ENCODE data around the gene UBR3.
"Not testable (repeated sequence)": the region's sequence is repeated elsewhere in the genome, so short reads cannot be mapped to it uniquely, and the experiment has no call there.

Gene UBR3

GRCh38 chr2:169855281-169856258, 28.3 kb downstream of the UBR3 start:
- H3K9ac ChIP-seq (ENCODE audit: low read length); H3K4me1 ChIP-seq (ENCODE audit: control insufficient read depth, insufficient read depth, low read length); H3K36me3 ChIP-seq (ENCODE audit: control insufficient read depth, insufficient read depth, low read length); H3K4me3 ChIP-seq (ENCODE audit: low read length); H3K27ac ChIP-seq (ENCODE audit: low read depth, low read length); H3K27me3 ChIP-seq (ENCODE audit: control insufficient read depth, insufficient read depth, low read length): not testable (repeated sequence)

GRCh38 chr2:169859423-169859822, 32.2 kb downstream of the UBR3 start:
- H3K4me3 ChIP-seq (ENCODE audit: low read length) = no peak overlapping the region
- H3K4me1 ChIP-seq (ENCODE audit: control insufficient read depth, insufficient read depth, low read length) = no peaks in the 10 kb centered on the region
- H3K27ac ChIP-seq (ENCODE audit: low read depth, low read length) = no peak overlapping the region
- no peak overlapping the region for H3K9ac ChIP-seq (ENCODE audit: low read length)
- H3K27me3 ChIP-seq (ENCODE audit: control insufficient read depth, insufficient read depth, low read length) = no peaks in the 10 kb centered on the region
- no peaks in the 10 kb centered on the region for H3K36me3 ChIP-seq (ENCODE audit: control insufficient read depth, insufficient read depth, low read length)

GRCh38 chr2:169860149-169860548, 32.9 kb downstream of the UBR3 start:
- H3K9ac ChIP-seq (ENCODE audit: low read length) = no peak overlapping the region
- no peaks in the 10 kb centered on the region for H3K27me3 ChIP-seq (ENCODE audit: control insufficient read depth, insufficient read depth, low read length)
- H3K4me3 ChIP-seq (ENCODE audit: low read length) = no peak overlapping the region
- H3K36me3 ChIP-seq (ENCODE audit: control insufficient read depth, insufficient read depth, low read length) = no peaks in the 10 kb centered on the region
- H3K27ac ChIP-seq (ENCODE audit: low read depth, low read length) = no peak overlapping the region
- H3K4me1 ChIP-seq (ENCODE audit: control insufficient read depth, insufficient read depth, low read length) = no peaks in the 10 kb centered on the region

GRCh38 chr2:169862816-169863215, 35.6 kb downstream of the UBR3 start:
- H3K9ac ChIP-seq (ENCODE audit: low read length) = no peak overlapping the region
- H3K27ac ChIP-seq (ENCODE audit: low read depth, low read length) = no peak overlapping the region
- H3K4me1 ChIP-seq (ENCODE audit: control insufficient read depth, insufficient read depth, low read length) = no peaks in the 10 kb centered on the region
- H3K4me3 ChIP-seq (ENCODE audit: low read length) = no peak overlapping the region
- H3K27me3 ChIP-seq (ENCODE audit: control insufficient read depth, insufficient read depth, low read length) = no peaks in the 10 kb centered on the region
- no peaks in the 10 kb centered on the region for H3K36me3 ChIP-seq (ENCODE audit: control insufficient read depth, insufficient read depth, low read length)

GRCh38 chr2:169865492-169865891, 38.2 kb downstream of the UBR3 start:
- Histone ChIP-seq H3K4me3 (ENCODE audit: low read length) (no peak overlapping the region), H3K9ac (ENCODE audit: low read length) (no peak overlapping the region), H3K4me1 (ENCODE audit: control insufficient read depth, insufficient read depth, low read length) (no peaks in the 10 kb centered on the region), H3K36me3 (ENCODE audit: control insufficient read depth, insufficient read depth, low read length) (no peaks in the 10 kb centered on the region), H3K27me3 (ENCODE audit: control insufficient read depth, insufficient read depth, low read length) (no peaks in the 10 kb centered on the region), H3K27ac (ENCODE audit: low read depth, low read length) (no peak overlapping the region)

- H3K4me1 ChIP-seq (ENCODE audit: control insufficient read depth, insufficient read depth, low read length); H3K36me3 ChIP-seq (ENCODE audit: control insufficient read depth, insufficient read depth, low read length); H3K9ac ChIP-seq (ENCODE audit: low read length); H3K27ac ChIP-seq (ENCODE audit: low read depth, low read length); H3K27me3 ChIP-seq (ENCODE audit: control insufficient read depth, insufficient read depth, low read length); H3K4me3 ChIP-seq (ENCODE audit: low read length): not testable (repeated sequence)
Measured at GRCh38 chr2:169866230-169866629, 39.0 kb downstream of the UBR3 start.

- H3K4me1 ChIP-seq (ENCODE audit: control insufficient read depth, insufficient read depth, low read length) = no peaks in the 10 kb centered on the region
- no peak overlapping the region for H3K9ac ChIP-seq (ENCODE audit: low read length)
- no peak overlapping the region for H3K4me3 ChIP-seq (ENCODE audit: low read length)
- H3K27me3 ChIP-seq (ENCODE audit: control insufficient read depth, insufficient read depth, low read length) = no peaks in the 10 kb centered on the region
- H3K27ac ChIP-seq (ENCODE audit: low read depth, low read length) = no peak overlapping the region
- H3K36me3 ChIP-seq (ENCODE audit: control insufficient read depth, insufficient read depth, low read length) = no peaks in the 10 kb centered on the region
Measured at GRCh38 chr2:169867579-169867978, 40.3 kb downstream of the UBR3 start.

- no peak overlapping the region for H3K4me3 ChIP-seq (ENCODE audit: low read length)
Measured at GRCh38 chr2:169868951-169869350, 41.7 kb downstream of the UBR3 start.

GRCh38 chr2:169871369-169871768, 44.1 kb downstream of the UBR3 start:
- H3K36me3 ChIP-seq (ENCODE audit: control insufficient read depth, insufficient read depth, low read length); H3K9ac ChIP-seq (ENCODE audit: low read length): not testable (repeated sequence)

More at GRCh38 chr2:169868951-169869350, 41.7 kb downstream of the UBR3 start:
- Histone ChIP-seq H3K9ac (ENCODE audit: low read length) (no peak overlapping the region), H3K27me3 (ENCODE audit: control insufficient read depth, insufficient read depth, low read length) (no peaks in the 10 kb centered on the region), H3K4me1 (ENCODE audit: control insufficient read depth, insufficient read depth, low read length) (no peaks in the 10 kb centered on the region), H3K27ac (ENCODE audit: low read depth, low read length) (no peak overlapping the region), H3K36me3 (ENCODE audit: control insufficient read depth, insufficient read depth, low read length) (no peaks in the 10 kb centered on the region)

GRCh38 chr2:169871994-169872393, 44.7 kb downstream of the UBR3 start:
- H3K36me3 ChIP-seq (ENCODE audit: control insufficient read depth, insufficient read depth, low read length) = no peaks in the 10 kb centered on the region
- no peaks in the 10 kb centered on the region for H3K27me3 ChIP-seq (ENCODE audit: control insufficient read depth, insufficient read depth, low read length)
- no peak overlapping the region for H3K4me3 ChIP-seq (ENCODE audit: low read length)
- H3K9ac ChIP-seq (ENCODE audit: low read length) = no peak overlapping the region
- H3K27ac ChIP-seq (ENCODE audit: low read depth, low read length) = no peak overlapping the region
- no peaks in the 10 kb centered on the region for H3K4me1 ChIP-seq (ENCODE audit: control insufficient read depth, insufficient read depth, low read length)

More at GRCh38 chr2:169871369-169871768, 44.1 kb downstream of the UBR3 start:
- H3K4me3 ChIP-seq (ENCODE audit: low read length); H3K27ac ChIP-seq (ENCODE audit: low read depth, low read length); H3K4me1 ChIP-seq (ENCODE audit: control insufficient read depth, insufficient read depth, low read length); H3K27me3 ChIP-seq (ENCODE audit: control insufficient read depth, insufficient read depth, low read length): not testable (repeated sequence)

- H3K27ac ChIP-seq (ENCODE audit: low read depth, low read length) = no peak overlapping the region
- H3K27me3 ChIP-seq (ENCODE audit: control insufficient read depth, insufficient read depth, low read length) = no peaks in the 10 kb centered on the region
- no peak overlapping the region for H3K9ac ChIP-seq (ENCODE audit: low read length)
- H3K36me3 ChIP-seq (ENCODE audit: control insufficient read depth, insufficient read depth, low read length) = no peaks in the 10 kb centered on the region
- no peaks in the 10 kb centered on the region for H3K4me1 ChIP-seq (ENCODE audit: control insufficient read depth, insufficient read depth, low read length)
- H3K4me3 ChIP-seq (ENCODE audit: low read length) = no peak overlapping the region
Measured at GRCh38 chr2:169877398-169877797, 50.1 kb downstream of the UBR3 start.

- no peak overlapping the region for H3K27ac ChIP-seq (ENCODE audit: low read depth, low read length)
- no peaks in the 10 kb centered on the region for H3K4me1 ChIP-seq (ENCODE audit: control insufficient read depth, insufficient read depth, low read length)
Measured at GRCh38 chr2:169887120-169887519, 59.9 kb downstream of the UBR3 start.

More at GRCh38 chr2:169887120-169887519, 59.9 kb downstream of the UBR3 start:
- Histone ChIP-seq H3K36me3 (ENCODE audit: control insufficient read depth, insufficient read depth, low read length) (no peaks in the 10 kb centered on the region), H3K4me3 (ENCODE audit: low read length) (no peak overlapping the region), H3K9ac (ENCODE audit: low read length) (no peak overlapping the region), H3K27me3 (ENCODE audit: control insufficient read depth, insufficient read depth, low read length) (no peaks in the 10 kb centered on the region)

All from rectal smooth muscle tissue (tissue), 1 donor.